SK-N-SH (cell line): ENCODE measurements around the gene SLC13A3. TPM values are rescaled to one million over a fixed set of nuclear protein-coding genes. Genes with fewer than 3 reads are reported as not detected.

Experiments
- CTCF ChIA-PET: fragments of 300-600, 350-600 bp; formaldehyde crosslinking; extraction: SDS; loops from one replicate; lab custom pipeline; 2021; lab: Yijun Ruan, JAX
- POLR2A ChIA-PET: fragments of 350-600 bp; sonication (Branson Sonifier 250); formaldehyde crosslinking; extraction: SDS; loops from one replicate; lab custom pipeline; 2020; ENCODE audit warnings: antibody characterized with exemption, inconsistent platforms; lab: Yijun Ruan, JAX
- DNase-seq: peaks from one replicate; pipeline ENCODE4 v3.0.0; 2012
- H2AFZ ChIP-seq: fragments of 200-600 bp; sonication (generic); 2 replicates; pipeline ENCODE4 v1.8.1; 2016; ENCODE audit warnings: antibody characterized with exemption, mild to moderate bottlenecking, low read depth
- H3F3A ChIP-seq: fragments of 200-600 bp; sonication (generic); replicated peaks from 2 replicates; pipeline ENCODE3; 2016; ENCODE audit warnings: antibody characterized with exemption, mild to moderate bottlenecking; ENCODE audit not compliant: insufficient read depth
- H3K27ac ChIP-seq, 2 experiments: fragments of 200-500 bp in 1 of 2; fragments of 200-600 bp in 1 of 2; sonication (Bioruptor generic) in 1 of 2; sonication (generic), shearing (Covaris generic) in 1 of 2; 2 replicates each; pipeline versions ENCODE4 v1.5.1 to v1.6.1; 2014 to 2016; ENCODE audit warnings: low read depth in 2 of 2, inconsistent platforms in 1 of 2, low read length in 1 of 2, mild to moderate bottlenecking in 1 of 2, mixed read lengths in 1 of 2
- H3K27me3 ChIP-seq: fragments of 200-600 bp; sonication (generic), shearing (Covaris generic); 2 replicates; pipeline ENCODE4 v1.6.1; 2016; ENCODE audit warnings: mixed run types; ENCODE audit not compliant: insufficient read depth
- H3K36me3 ChIP-seq, 2 experiments: fragments of 200-500 bp in 1 of 2; fragments of 200-600 bp in 1 of 2; sonication (Bioruptor generic) in 1 of 2; sonication (generic) in 1 of 2; replicated peaks in 1 of 2; 2 replicates each; pipeline versions ENCODE3 to v1.5.1; 2014 to 2016; ENCODE audit warnings: low read length in 1 of 2, mild to moderate bottlenecking in 1 of 2; ENCODE audit not compliant: insufficient read depth in 2 of 2, control insufficient read depth in 1 of 2
- H3K4me1 ChIP-seq, 2 experiments: fragments of 200-500 bp in 1 of 2; fragments of 200-600 bp in 1 of 2; sonication (Bioruptor generic) in 1 of 2; sonication (generic), shearing (Covaris generic) in 1 of 2; 2 replicates each; pipeline versions ENCODE4 v1.5.1 to v1.6.1; 2014 to 2016; ENCODE audit warnings: low read depth in 1 of 2, low read length in 1 of 2, mixed run types in 1 of 2; ENCODE audit not compliant: insufficient read depth in 2 of 2, control insufficient read depth in 1 of 2
- H3K4me2 ChIP-seq: fragments of 200-600 bp; sonication (generic), shearing (Covaris generic); 2 replicates; pipeline ENCODE4 v1.6.1; 2017; ENCODE audit warnings: mixed run types
- H3K4me3 ChIP-seq, 2 experiments: fragments of 200-500 bp in 1 of 2; fragments of 200-600 bp in 1 of 2; sonication (Bioruptor generic) in 1 of 2; sonication (generic), shearing (Covaris generic) in 1 of 2; 2 replicates each; pipeline versions ENCODE4 v1.5.1 to v1.8.1; 2014 to 2016; ENCODE audit warnings: low read depth in 2 of 2, inconsistent platforms in 1 of 2, low read length in 1 of 2, mild to moderate bottlenecking in 1 of 2, mixed read lengths in 1 of 2, moderate library complexity in 1 of 2
- H3K79me2 ChIP-seq: fragments of 200-600 bp; sonication (generic); 2 replicates; pipeline ENCODE4 v1.8.1; 2017; ENCODE audit warnings: mild to moderate bottlenecking; ENCODE audit not compliant: insufficient read depth
- H3K9ac ChIP-seq: fragments of 200-600 bp; sonication (generic); 2 replicates; pipeline ENCODE4 v1.6.1; 2017; ENCODE audit warnings: mixed run types
- H3K9me2 ChIP-seq: fragments of 200-600 bp; sonication (generic); 2 replicates; pipeline ENCODE4 v1.6.1; 2017; ENCODE audit warnings: mixed run types
- H3K9me3 ChIP-seq: fragments of 200-600 bp; sonication (generic); 2 replicates; pipeline ENCODE4 v1.6.1; 2017; ENCODE audit warnings: mixed run types, mild to moderate bottlenecking, moderate library complexity
- H4K20me1 ChIP-seq: fragments of 200-600 bp; sonication (generic); 2 replicates; pipeline ENCODE4 v1.6.1; 2017; ENCODE audit warnings: mild to moderate bottlenecking, mixed run types; ENCODE audit not compliant: insufficient read depth
- CHD2 ChIP-seq: fragments of 150-350 bp; IDR thresholded peaks from 2 replicates; pipeline ENCODE4 v1.6.1; 2018; ENCODE audit warnings: low read length; ENCODE audit not compliant: partially characterized antibody
- CTCF ChIP-seq: fragments of 200-600 bp; sonication (generic); IDR thresholded peaks from 2 replicates; pipeline ENCODE4 v1.6.1; 2017; ENCODE audit warnings: antibody characterized with exemption, mild to moderate bottlenecking, moderate library complexity
- ELF1 ChIP-seq: IDR thresholded peaks from 2 replicates; pipeline ENCODE4 v1.4.0; 2012
- FOXJ3 ChIP-seq: sonication (generic); formaldehyde crosslinking; IDR thresholded peaks from 2 replicates; pipeline ENCODE4 v1.5.1; 2020; ENCODE audit warnings: mild to moderate bottlenecking, missing genetic modification reagents
- FOXM1 ChIP-seq: IDR thresholded peaks from 2 replicates; pipeline ENCODE4 v1.4.0; 2012; ENCODE audit warnings: low read depth, mild to moderate bottlenecking
- GABPA ChIP-seq: IDR thresholded peaks from 2 replicates; pipeline ENCODE4 v1.4.0; 2012; ENCODE audit warnings: low read depth, mild to moderate bottlenecking
- GATA2 ChIP-seq: sonication (generic); formaldehyde crosslinking; IDR thresholded peaks from 2 replicates; pipeline ENCODE4 v1.5.0; 2020; ENCODE audit warnings: mild to moderate bottlenecking, missing genetic modification reagents
- IRF3 ChIP-seq: fragments of 150-350 bp; IDR thresholded peaks from 2 replicates; pipeline ENCODE4 v1.6.1; 2016; ENCODE audit warnings: mild to moderate bottlenecking, low read depth, low read length
- POLR2AphosphoS5 ChIP-seq: IDR thresholded peaks from 2 replicates; pipeline ENCODE4 v1.6.1; 2012; ENCODE audit warnings: low read depth, low read length
- RFX5 ChIP-seq: IDR thresholded peaks from 2 replicates; pipeline ENCODE4 v1.6.1; 2012; ENCODE audit warnings: mild to moderate bottlenecking, improper control_type of control experiment, low read length
- SMC3 ChIP-seq: IDR thresholded peaks from 2 replicates; pipeline ENCODE4 v1.6.1; 2012; ENCODE audit warnings: low read depth, low read length, improper control_type of control experiment
- TAF1 ChIP-seq: IDR thresholded peaks from 2 replicates; pipeline ENCODE4 v1.6.1; 2012; ENCODE audit warnings: low read depth, mild to moderate bottlenecking, low read length, moderate library complexity, borderline replicate concordance
- TCF12 ChIP-seq: IDR thresholded peaks from 2 replicates; pipeline ENCODE4 v1.4.0; 2012
- TEAD4 ChIP-seq: IDR thresholded peaks from 2 replicates; pipeline ENCODE4 v1.4.0; 2012; ENCODE audit warnings: mild to moderate bottlenecking, borderline replicate concordance; ENCODE audit not compliant: insufficient read depth
- USF1 ChIP-seq: IDR thresholded peaks from 2 replicates; pipeline ENCODE4 v1.4.0; 2012; ENCODE audit warnings: low read depth, borderline replicate concordance
- YY1 ChIP-seq: IDR thresholded peaks from 2 replicates; pipeline ENCODE4 v1.4.0; 2012; ENCODE audit warnings: low read depth, mild to moderate bottlenecking
- ZBTB33 ChIP-seq: IDR thresholded peaks from 2 replicates; pipeline ENCODE4 v1.4.0; 2012; ENCODE audit warnings: low read depth, borderline replicate concordance
- WGBS: methylation state at CpG from one replicate; pipeline ENCODE4 v1.1.6; 2017; ENCODE audit warnings: low lambda C conversion rate; 5-methylcytosine and 5-hydroxymethylcytosine counted together
- polyA plus RNA-seq, 3 experiments: library from polyadenylated mRNA; depleted of rRNA; stranded (reverse); fragments of >200 nt; gene quantifications; 2 replicates each; pipeline ENCODE4 v1.2.3, GENCODE V29; 2012

Gene SLC13A3
- polyA plus RNA-seq, 1 of the 3 experiments (the other 2 are of a cell fraction): 0.10 TPM

- TF ChIP-seq GATA2: no peak
- no peak for TF ChIP-seq CTCF
- TF ChIP-seq FOXJ3: no peak
- TF ChIP-seq TCF12: no peak
- no peak for TF ChIP-seq ELF1
- TF ChIP-seq ZBTB33: no peak
- TF ChIP-seq TEAD4: no peak
- TF ChIP-seq USF1: no peak
- TF ChIP-seq FOXM1: no peak
- TF ChIP-seq GABPA: no peak
- TF ChIP-seq TAF1: no peak
- no peak for TF ChIP-seq POLR2AphosphoS5
- TF ChIP-seq SMC3: no peak
- no peak for TF ChIP-seq CHD2
- no peak for TF ChIP-seq IRF3
- no peak for TF ChIP-seq RFX5
- no peak for TF ChIP-seq YY1
- H3K27ac ChIP-seq: no peak overlapping the region
- H3F3A ChIP-seq: no peaks in the 10 kb centered on the region
- H3K36me3 ChIP-seq: no peaks in the 10 kb centered on the region
- H4K20me1 ChIP-seq: no peaks in the 10 kb centered on the region
- no peak overlapping the region for H2AFZ ChIP-seq
- no peaks in the 10 kb centered on the region for H3K9me2 ChIP-seq
- H3K9ac ChIP-seq: no peak overlapping the region
- H3K27me3 ChIP-seq: no peaks in the 10 kb centered on the region; the same call in 1 of the 2 replicates
- ChIA-PET POLR2A (no interaction called here), CTCF (interaction anchor here (1.0 to 9.0 kb wide), 3 partner anchors 8 to 127 kb away, joined by 4 to 102 read pairs (median 4); no protein-coding TSS in a partner anchor)
- H3K4me1 ChIP-seq: peaks cover 0 to 4% of the 10 kb centered on the region in 2 experiments; a peak in 1 of 4 replicates
- H3K4me2 ChIP-seq: no peak overlapping the region
- no peak for DNase-seq
- H3K9me3 ChIP-seq: no peaks in the 10 kb centered on the region
- no peak overlapping the region for H3K4me3 ChIP-seq
- H3K79me2 ChIP-seq: no peaks in the 10 kb centered on the region
- 59% methylated on average over 3 of the region's 3 CpGs for WGBS
These were observed 96.4 kb downstream of the SLC13A3 start for GRCh38 chr20:46554828-46555227.
